ENCODE measurements around the gene ERCC2. TPM values are rescaled to one million over a fixed set of nuclear protein-coding genes. Genes with fewer than 3 reads are reported as not detected.
A peak's percentile ranks its signal among the peaks of the same experiment; 100 is the strongest.
"Not testable (repeated sequence)": the region's sequence is repeated elsewhere in the genome, so short reads cannot be mapped to it uniquely, and the experiment has no call there.

ERCC2 gene
- total and polyA plus RNA-seq, 2 of the 8 experiments (the other 6 are each of a cell fraction or from before 2014, with no cell fraction given) = 107 to 117 TPM

DNA sequence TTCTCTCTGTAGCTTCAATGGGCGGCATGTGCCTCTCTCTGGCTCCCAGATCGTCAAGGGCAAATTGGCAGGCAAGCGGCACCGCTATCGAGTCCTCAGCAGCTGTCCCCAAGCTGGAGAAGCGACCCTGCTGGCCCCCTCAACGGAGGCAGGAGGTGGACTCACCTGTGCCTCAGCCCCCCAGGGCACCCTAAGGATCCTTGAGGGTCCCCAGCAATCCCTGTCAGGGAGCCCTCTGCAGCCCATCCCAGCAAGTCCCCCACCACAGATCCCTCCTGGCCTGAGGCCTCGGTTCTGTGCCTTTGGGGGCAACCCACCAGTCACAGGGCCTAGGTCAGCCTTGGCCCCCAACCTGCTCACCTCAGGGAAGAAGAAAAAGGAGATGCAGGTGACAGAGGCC is 37.7 kb upstream of the ERCC2 start (continued):
- TF ChIP-seq HDAC2 (IDR thresholded peaks at IDR 0.05; ENCODE audit: borderline replicate concordance in 1 of 2, low read depth in 2 of 2, low read length in 2 of 2) (no peak), SP4 (IDR thresholded peaks at IDR 0.05; ENCODE audit: low read length) (no peak), TAF1 (IDR thresholded peaks at IDR 0.05; ENCODE audit: low read depth, low read length) (no peak)
- TF ChIP-seq, protein P1, sequence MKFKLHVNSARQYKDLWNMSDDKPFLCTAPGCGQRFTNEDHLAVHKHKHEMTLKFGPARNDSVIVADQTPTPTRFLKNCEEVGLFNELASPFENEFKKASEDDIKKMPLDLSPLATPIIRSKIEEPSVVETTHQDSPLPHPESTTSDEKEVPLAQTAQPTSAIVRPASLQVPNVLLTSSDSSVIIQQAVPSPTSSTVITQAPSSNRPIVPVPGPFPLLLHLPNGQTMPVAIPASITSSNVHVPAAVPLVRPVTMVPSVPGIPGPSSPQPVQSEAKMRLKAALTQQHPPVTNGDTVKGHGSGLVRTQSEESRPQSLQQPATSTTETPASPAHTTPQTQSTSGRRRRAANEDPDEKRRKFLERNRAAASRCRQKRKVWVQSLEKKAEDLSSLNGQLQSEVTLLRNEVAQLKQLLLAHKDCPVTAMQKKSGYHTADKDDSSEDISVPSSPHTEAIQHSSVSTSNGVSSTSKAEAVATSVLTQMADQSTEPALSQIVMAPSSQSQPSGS (IDR thresholded peaks at IDR 0.05; ENCODE audit: low read length) = no peak

DNA sequence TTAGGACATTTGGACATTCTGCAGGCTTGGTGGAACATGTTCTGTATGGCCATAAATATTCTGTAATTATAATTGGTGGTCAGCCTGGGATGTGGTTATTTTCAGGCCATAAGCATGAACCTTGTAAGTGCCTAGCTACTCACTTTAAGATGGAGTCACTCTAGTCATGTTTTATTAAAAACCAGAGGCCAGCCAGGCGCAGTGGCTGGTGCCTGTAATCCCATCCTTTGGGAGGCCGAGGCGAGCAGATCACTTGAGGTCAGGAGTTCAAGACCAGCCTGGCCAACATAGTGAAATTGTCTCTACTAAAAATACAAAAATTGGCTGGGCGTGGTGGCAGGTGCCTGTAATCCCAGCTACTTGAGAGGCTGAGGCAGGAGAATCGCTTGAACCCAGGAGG is 37.2 kb upstream of the ERCC2 start:
- not testable (repeated sequence) for H2BK5ac ChIP-seq (ENCODE audit: low read depth, low read length); H4K5ac ChIP-seq (ENCODE audit: insufficient read length, low read depth, low read length); H2AFZ ChIP-seq (ENCODE audit: low read length); H4K8ac ChIP-seq (ENCODE audit: extremely low read depth, insufficient read depth, low read length); H3K79me1 ChIP-seq (ENCODE audit: low read depth, low read length); H2BK15ac ChIP-seq (ENCODE audit: low read length); H3K9me3 ChIP-seq (ENCODE audit: insufficient read depth in 2 of 2, low read depth in 1 of 2, low read length in 1 of 2); H2AK5ac ChIP-seq (ENCODE audit: low read depth, low read length); H3K4ac ChIP-seq (replicated peaks; ENCODE audit: insufficient read length, low read depth, low read length); H2BK12ac ChIP-seq (ENCODE audit: low read depth, low read length); H3K79me2 ChIP-seq (ENCODE audit: control insufficient read depth in 1 of 2, insufficient read depth in 2 of 2, low read length in 2 of 2); H3K23ac ChIP-seq (ENCODE audit: insufficient read length); H3K56ac ChIP-seq (replicated peaks; ENCODE audit: insufficient read length, low read depth, low read length); H2BK20ac ChIP-seq (ENCODE audit: low read length); H3K27ac ChIP-seq (ENCODE audit: low read depth, low read length); H3K14ac ChIP-seq (ENCODE audit: insufficient read length); H4K91ac ChIP-seq (replicated peaks; ENCODE audit: insufficient read length, low read length); H3K18ac ChIP-seq (ENCODE audit: extremely low read depth, low read length); DNase-seq (ENCODE audit: low read depth in 1 of 2, low spot score in 2 of 2); H4K20me1 ChIP-seq (replicated peaks in 1 of 2; ENCODE audit: control insufficient read depth in 1 of 2, insufficient read depth in 2 of 2, low read length in 2 of 2); H2BK120ac ChIP-seq (replicated peaks; ENCODE audit: low read depth, low read length); FAIRE-seq; H3K27me3 ChIP-seq (replicated peaks in 1 of 4; ENCODE audit: control insufficient read depth in 3 of 4, extremely low read depth in 1 of 4, insufficient read depth in 3 of 4, low read length in 3 of 4); H3K36me3 ChIP-seq (ENCODE audit: control insufficient read depth in 2 of 4, insufficient read depth in 4 of 4, low read length in 3 of 4)
- H3K9ac ChIP-seq (replicated peaks in 1 of 4; ENCODE audit: extremely low read depth in 1 of 4, low read depth in 3 of 4, low read length in 3 of 4) = peak overlapping the region in 1 of 4 experiments; percentile 6; a peak in 1 of 7 replicates
- peak overlapping the region; percentile 69 to 96 (median 91); a peak in 6 of 8 replicates for H3K4me3 ChIP-seq (ENCODE audit: extremely low read depth in 1 of 4, insufficient read depth in 2 of 4, low read depth in 3 of 4, low read length in 4 of 4)
- peaks cover 3 to 20% (median 10%) of the 10 kb centered on the region in 4 experiments; a peak in 5 of 7 replicates for H3K4me1 ChIP-seq (replicated peaks in 1 of 4; ENCODE audit: control insufficient read depth in 3 of 4, insufficient read depth in 4 of 4, low read length in 3 of 4)
- peaks cover 19% of the 10 kb centered on the region for H3K23me2 ChIP-seq (ENCODE audit: low read depth, low read length)
- 84% methylated on average over 5 of the region's 5 CpGs; no CpG with 5 or more reads in 1 of the 2 experiments for WGBS, 2 experiments (ENCODE audit: extremely low coverage in 1 of 2, insufficient coverage in 1 of 2, insufficient read length in 1 of 2, insufficient replicate concordance in 2 of 2, low coverage in 1 of 2, low lambda C conversion rate in 2 of 2, missing lambda C conversion rate in 1 of 2)
- peak overlapping the region; percentile 92 to 97 for H3K4me2 ChIP-seq (ENCODE audit: insufficient read depth in 1 of 2, low read depth in 2 of 2, low read length in 2 of 2)
- ChIA-PET POLR2A (ENCODE audit: partially characterized antibody) (interaction anchor here (0.7 to 3.4 kb wide), 8 partner anchors 9 to 269 kb away, joined by 3 to 19 read pairs (median 3); partner anchors contain the start of gene ERCC1), CTCF (ENCODE audit: partially characterized antibody) (interaction anchor here (0.8 to 2.4 kb wide), 6 partner anchors 12 to 78 kb away, joined by 3 to 11 read pairs (median 4); no protein-coding TSS in a partner anchor)
